Esophagus muscularis mucosa (tissue), 4 donors: ENCODE results near the gene GATD1. TPM values are rescaled to one million over a fixed set of nuclear protein-coding genes. Genes with fewer than 3 reads are reported as not detected.

ENCODE experiments used
- DNase-seq: peaks from one replicate; pipeline ENCODE4 v3.0.0-alpha.2; 2017; ENCODE audit errors: extremely low spot score
- H3K27ac ChIP-seq, 4 donors: fragments of 200-600 bp; sonication (generic); replicated peaks in 1 of 4; 1 replicate in 3 of 4; 2 replicates in 1 of 4; pipeline ENCODE4 v1.5.1; 2016 to 2019; ENCODE audit warnings: mild to moderate bottlenecking in 1 of 4
- H3K27me3 ChIP-seq, 4 donors: fragments of 200-600 bp; sonication (generic); one replicate each; pipeline versions ENCODE4 v1.5.1 to v1.6.0; 2016 to 2019
- H3K36me3 ChIP-seq, 4 donors: fragments of 200-600 bp; sonication (generic); one replicate each; pipeline ENCODE4 v1.5.1; 2016 to 2019
- H3K4me1 ChIP-seq, 4 donors: fragments of 200-600 bp; sonication (generic); one replicate each; pipeline ENCODE4 v1.5.1; 2016 to 2019
- H3K4me3 ChIP-seq, 4 donors: fragments of 200-600 bp; sonication (generic); 1 replicate in 2 of 4; 2 replicates in 2 of 4; pipeline ENCODE4 v1.5.1; 2016 to 2019; ENCODE audit warnings: mild to moderate bottlenecking in 4 of 4, moderate library complexity in 1 of 4
- H3K9me3 ChIP-seq, 4 donors: fragments of 200-600 bp; sonication (generic); 1 replicate in 3 of 4; 2 replicates in 1 of 4; pipeline ENCODE4 v1.5.1; 2016 to 2019
- EP300 ChIP-seq: sonication (generic); formaldehyde crosslinking; IDR thresholded peaks from one replicate; pipeline ENCODE4 v1.6.1; 2017; ENCODE audit warnings: antibody characterized with exemption
- POLR2A ChIP-seq: fragments of 450-650 bp; IDR thresholded peaks from one replicate; pipeline ENCODE4 v1.6.1; 2017; ENCODE audit warnings: antibody characterized with exemption, moderate library complexity, mild to moderate bottlenecking, low read depth
- POLR2AphosphoS5 ChIP-seq, 2 donors: sonication (generic); formaldehyde crosslinking; IDR thresholded peaks; one replicate each; pipeline ENCODE4 v1.6.1; 2017; ENCODE audit warnings: antibody characterized with exemption in 2 of 2
- WGBS: methylation state at CpG from one replicate; pipeline ENCODE4 v1.1.5; 2018; 5-methylcytosine and 5-hydroxymethylcytosine counted together
- intact Hi-C: fragments of 100-400 bp; cut with DNase I; formaldehyde crosslinking; loops from one replicate; pipeline ENCODE4 v1.15.1; 2023
- total RNA-seq, 4 donors: library from RNA; depleted of rRNA; stranded (reverse); fragments of >200 nt; gene quantifications; one replicate each; pipeline versions ENCODE4 v1.1.0 to v1.2.1, GENCODE V29; 2016
- TF ChIP-seq, protein P1 (sequence below), 3 experiments: fragments of 200-600 bp in 2 of 3; fragments of 450-650 bp in 1 of 3; sonication (generic) in 2 of 3; IDR thresholded peaks; one replicate each; pipeline ENCODE4 v1.5.1; 2017 to 2019; ENCODE audit warnings: antibody characterized with exemption in 3 of 3, mild to moderate bottlenecking in 2 of 3, moderate library complexity in 1 of 3

Gene GATD1
- total RNA-seq, 4 donors from 2014 or later, result 24.0 to 37.7 (median 28.9) TPM

DNA sequence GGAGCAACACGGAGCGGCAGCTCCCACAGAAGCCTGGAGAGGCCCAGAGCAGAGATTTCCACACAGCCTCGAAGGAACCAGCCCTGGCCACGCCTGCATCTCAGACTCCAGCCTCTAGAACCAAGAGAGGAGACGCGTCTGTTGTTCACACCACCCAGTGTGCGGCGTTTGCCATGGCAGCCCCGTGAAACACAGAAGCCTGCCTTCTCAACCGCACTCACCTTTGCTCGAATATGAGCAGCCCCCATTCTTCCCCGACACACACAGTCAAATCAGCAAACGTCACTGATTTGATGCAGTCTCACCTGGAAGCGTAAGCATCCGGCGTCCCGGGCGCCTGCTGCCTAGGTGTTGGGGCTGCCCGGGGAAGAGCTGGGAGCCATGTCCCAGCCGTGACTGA, 44.2 kb downstream of the GATD1 start:
- TF ChIP-seq POLR2A, result no peak
- no peak for TF ChIP-seq EP300
- no peak for TF ChIP-seq POLR2AphosphoS5 (IDR thresholded peaks at IDR 0.05)
- TF ChIP-seq, protein P1, sequence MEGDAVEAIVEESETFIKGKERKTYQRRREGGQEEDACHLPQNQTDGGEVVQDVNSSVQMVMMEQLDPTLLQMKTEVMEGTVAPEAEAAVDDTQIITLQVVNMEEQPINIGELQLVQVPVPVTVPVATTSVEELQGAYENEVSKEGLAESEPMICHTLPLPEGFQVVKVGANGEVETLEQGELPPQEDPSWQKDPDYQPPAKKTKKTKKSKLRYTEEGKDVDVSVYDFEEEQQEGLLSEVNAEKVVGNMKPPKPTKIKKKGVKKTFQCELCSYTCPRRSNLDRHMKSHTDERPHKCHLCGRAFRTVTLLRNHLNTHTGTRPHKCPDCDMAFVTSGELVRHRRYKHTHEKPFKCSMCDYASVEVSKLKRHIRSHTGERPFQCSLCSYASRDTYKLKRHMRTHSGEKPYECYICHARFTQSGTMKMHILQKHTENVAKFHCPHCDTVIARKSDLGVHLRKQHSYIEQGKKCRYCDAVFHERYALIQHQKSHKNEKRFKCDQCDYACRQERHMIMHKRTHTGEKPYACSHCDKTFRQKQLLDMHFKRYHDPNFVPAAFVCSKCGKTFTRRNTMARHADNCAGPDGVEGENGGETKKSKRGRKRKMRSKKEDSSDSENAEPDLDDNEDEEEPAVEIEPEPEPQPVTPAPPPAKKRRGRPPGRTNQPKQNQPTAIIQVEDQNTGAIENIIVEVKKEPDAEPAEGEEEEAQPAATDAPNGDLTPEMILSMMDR (IDR thresholded peaks at IDR 0.05), result no peak
- DNase-seq, result no peak
- intact Hi-C loops, result no loop called here
- Histone ChIP-seq H3K9me3 (no peaks in the 10 kb centered on the region), H3K36me3 (no peaks in the 10 kb centered on the region), H3K27me3 (peaks cover 0 to 43% (median 4%) of the 10 kb centered on the region in 4 donors), H3K4me1 (peaks cover 6 to 20% (median 15%) of the 10 kb centered on the region in 4 donors), H3K27ac (no peak overlapping the region), H3K4me3 (no peak overlapping the region)
- 83% methylated on average over 20 of the region's 20 CpGs for WGBS

DNA sequence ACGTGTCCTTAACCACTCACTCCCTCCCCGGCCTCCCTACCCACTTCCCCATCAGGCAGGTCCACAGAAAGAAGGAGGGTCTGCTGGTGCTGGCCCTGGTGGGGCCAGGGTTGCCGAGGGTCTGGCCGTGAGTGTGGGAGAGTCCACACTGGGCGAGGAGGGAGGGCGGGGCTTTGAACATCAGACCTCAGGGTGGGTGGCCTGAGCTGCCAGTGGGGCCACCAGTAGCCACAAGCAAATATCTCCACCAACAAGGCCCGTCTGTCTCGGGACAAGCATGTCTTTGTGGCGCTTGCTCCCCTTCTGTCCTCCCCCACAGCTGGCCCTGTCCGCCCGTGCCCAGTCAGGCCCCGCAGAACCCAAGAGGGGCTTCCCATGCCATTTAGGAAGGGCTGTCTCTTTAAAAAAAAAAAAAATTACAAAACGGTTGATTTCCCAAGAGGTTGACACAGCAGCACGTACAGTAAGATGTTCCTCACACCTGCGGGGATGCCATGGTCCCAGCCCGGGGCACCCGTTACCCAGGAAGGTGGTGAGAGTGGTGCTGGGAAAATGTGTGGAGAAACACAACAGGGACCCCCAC, 47.7 kb downstream of the GATD1 start:
- no peak overlapping the region for H3K4me3 ChIP-seq
- intact Hi-C loops, result loop anchor here (2.0 kb wide), 1 partner anchor 67 kb away; no protein-coding TSS in a partner anchor
- peaks cover 7 to 77% (median 25%) of the 10 kb centered on the region in 4 donors for H3K27me3 ChIP-seq
- no peaks in the 10 kb centered on the region for H3K9me3 ChIP-seq
- no peak for DNase-seq
- WGBS, result 40% methylated on average over 11 of the region's 17 CpGs
- no peak overlapping the region for H3K27ac ChIP-seq
- TF ChIP-seq, protein P1 (IDR thresholded peaks at IDR 0.05), result no peak
- TF ChIP-seq EP300, result no peak
- TF ChIP-seq POLR2AphosphoS5 (IDR thresholded peaks at IDR 0.05), result no peak
- no peak for TF ChIP-seq POLR2A
- H3K4me1 ChIP-seq, result peaks cover 23 to 40% (median 38%) of the 10 kb centered on the region in 4 donors
- H3K36me3 ChIP-seq, result no peaks in the 10 kb centered on the region

DNA sequence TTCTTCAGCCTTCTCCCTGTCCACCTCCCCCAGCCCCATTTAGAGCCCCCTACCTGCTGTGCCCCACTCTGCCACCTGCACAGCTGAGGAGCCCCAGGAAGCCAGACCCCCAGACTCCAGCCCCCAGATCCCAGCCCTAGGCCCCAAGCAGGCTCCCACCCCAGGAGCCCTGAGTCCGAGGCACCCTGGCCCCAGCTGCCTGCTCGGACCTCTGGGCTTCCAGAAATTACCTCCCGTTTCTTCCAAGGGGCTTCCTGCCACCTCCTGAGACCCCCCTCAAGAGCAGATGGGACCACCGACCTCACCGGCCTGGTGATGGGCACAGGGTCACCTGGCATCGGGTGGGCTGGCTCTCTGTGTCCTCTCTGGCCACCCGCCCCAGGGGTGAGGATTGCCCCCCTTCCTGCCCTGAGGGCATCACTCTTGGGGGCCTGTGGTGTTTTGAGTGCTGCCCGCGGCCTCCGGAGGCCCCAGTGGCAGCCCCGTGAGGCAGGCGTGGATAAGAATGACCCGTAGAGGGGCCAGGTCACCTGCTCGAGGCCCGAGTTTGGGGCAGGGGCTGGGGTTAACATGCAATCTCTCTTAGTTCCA, 48.3 kb downstream of the GATD1 start:
- DNase-seq, result no peak
- H3K27ac ChIP-seq, result no peak overlapping the region
- no peaks in the 10 kb centered on the region for H3K36me3 ChIP-seq
- intact Hi-C loops, result loop anchor here (2.0 kb wide), 1 partner anchor 66 kb away; no protein-coding TSS in a partner anchor
- TF ChIP-seq POLR2A (no peak), POLR2AphosphoS5 (IDR thresholded peaks at IDR 0.05) (no peak), EP300 (no peak)
- TF ChIP-seq, protein P1 (IDR thresholded peaks at IDR 0.05), result no peak
- H3K4me1 ChIP-seq, result peaks cover 23 to 40% (median 38%) of the 10 kb centered on the region in 4 donors
- 72% methylated on average over 5 of the region's 15 CpGs for WGBS
- H3K4me3 ChIP-seq, result no peak overlapping the region
- H3K27me3 ChIP-seq, result peaks cover 7 to 80% (median 27%) of the 10 kb centered on the region in 4 donors
- H3K9me3 ChIP-seq, result no peaks in the 10 kb centered on the region

DNA sequence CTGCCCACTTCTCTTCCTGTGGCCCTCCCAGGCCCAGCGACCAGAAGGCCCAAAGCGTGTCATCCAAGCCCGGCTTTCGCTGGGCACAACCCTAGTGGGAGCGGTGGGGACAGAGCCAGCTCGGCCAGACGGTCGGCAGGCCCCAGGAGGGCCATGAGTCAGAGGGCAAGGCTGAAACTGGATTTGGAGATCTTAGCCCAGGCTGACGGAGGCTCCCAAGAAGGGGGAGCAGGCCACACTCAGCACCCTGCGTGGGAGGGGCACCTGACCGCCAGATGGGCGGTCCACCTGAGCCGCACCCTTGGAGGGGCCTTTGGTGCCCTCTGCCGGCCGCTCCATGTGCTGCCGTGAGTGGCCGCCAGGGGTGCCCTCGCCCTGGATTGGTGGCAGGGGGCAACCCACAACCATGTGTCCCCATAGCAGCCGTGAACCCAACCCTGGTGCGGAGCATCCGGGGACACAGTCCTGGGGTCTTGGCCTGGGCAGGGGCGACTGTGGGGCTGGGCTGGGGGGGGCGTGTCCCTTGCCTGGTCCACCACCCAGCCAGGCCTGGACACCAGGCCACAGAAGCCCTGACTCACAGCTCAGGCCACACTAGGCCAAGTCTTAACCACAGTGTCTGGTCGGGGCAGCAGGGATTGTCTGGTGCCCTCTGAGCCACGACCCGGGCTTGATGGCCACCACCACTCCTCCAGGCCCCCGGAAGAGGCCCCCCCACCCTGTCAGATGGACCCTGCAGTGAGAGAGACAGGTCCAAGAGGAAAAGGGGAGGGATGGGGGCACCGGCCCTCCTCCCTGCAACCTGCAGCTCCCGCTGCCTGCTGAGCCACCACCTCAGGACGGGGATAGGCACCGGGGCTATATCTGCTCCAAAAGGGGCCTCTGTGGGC, 49.2 kb downstream of the GATD1 start:
- intact Hi-C loops, result loop anchor here (1.0 to 2.0 kb wide), 2 partner anchors 65 to 173 kb away; no protein-coding TSS in a partner anchor
- 33% methylated on average over 18 of the region's 31 CpGs for WGBS
- DNase-seq, result no peak
- TF ChIP-seq POLR2AphosphoS5 (IDR thresholded peaks at IDR 0.05), result peak; percentile 35 to 68
- TF ChIP-seq EP300, result no peak
- TF ChIP-seq, protein P1 (IDR thresholded peaks at IDR 0.05), result peak in 2 of 3 experiments; percentile 94 to 95
- peaks cover 7 to 77% (median 26%) of the 10 kb centered on the region in 4 donors for H3K27me3 ChIP-seq
- H3K9me3 ChIP-seq, result no peaks in the 10 kb centered on the region
- H3K4me1 ChIP-seq, result peaks cover 23 to 41% (median 38%) of the 10 kb centered on the region in 4 donors
- H3K27ac ChIP-seq, result peak overlapping the region; percentile 7 to 54 (median 26)
- H3K36me3 ChIP-seq, result no peaks in the 10 kb centered on the region
- H3K4me3 ChIP-seq, result no peak overlapping the region
